HepG2 (cell line): ENCODE measurements around the gene PIK3CB. TPM values are rescaled to one million over a fixed set of nuclear protein-coding genes. Genes with fewer than 3 reads are reported as not detected.

Experiments used
- ATAC-seq: fragments of 200-7000 bp; cut with Tn5 transposase; 3 replicates; pipeline ENCODE4 v1.9.1; 2020; ENCODE audit warnings: mild to moderate bottlenecking, moderate library complexity
- BruUV-seq: library from RNA; stranded (reverse); fragments of 400-500 nt; replicated peaks from 2 replicates; lab custom pipeline; 2021; lab: Mats Ljungman, UMichigan
- CTCF ChIA-PET: fragments of 300-600 bp; formaldehyde crosslinking; extraction: SDS; loops from one replicate; lab custom pipeline; 2021; ENCODE audit warnings: low total read pairs, inconsistent platforms, low intra/inter-chr PET ratio; lab: Yijun Ruan, JAX
- POLR2A ChIA-PET: fragments of 350-600 bp; sonication (Branson Sonifier 250); formaldehyde crosslinking; loops from one replicate; lab custom pipeline; 2020; ENCODE audit warnings: antibody characterized with exemption, inconsistent platforms; lab: Yijun Ruan, JAX
- DNase-seq: peaks from one replicate; pipeline ENCODE4 v3.0.0-alpha.2; 2015; ENCODE audit warnings: low spot score
- FAIRE-seq: peaks from 3 replicates; lab custom pipeline; 2011; peaks lifted over from hg19 to GRCh38; lab: Jason Lieb, UNC
- H2AFZ ChIP-seq: one replicate; pipeline ENCODE4 v1.6.1; 2011; ENCODE audit warnings: low read length, inconsistent platforms
- H3K27ac ChIP-seq: fragments of 300-600 bp; 3 replicates; pipeline ENCODE4 v1.8.0; 2011; ENCODE audit warnings: mixed run types, mild to moderate bottlenecking, mixed read lengths, low read length, inconsistent platforms; ENCODE audit not compliant: insufficient read depth; ENCODE audit errors: extremely low read length
- H3K27me3 ChIP-seq, 2 experiments: fragments of 200-600 bp in 1 of 2; 2 replicates in 1 of 2; 3 replicates in 1 of 2; pipeline versions ENCODE4 v1.6.0 to v1.8.0; 2011; ENCODE audit warnings: low read length in 2 of 2, mild to moderate bottlenecking in 2 of 2, moderate library complexity in 2 of 2, inconsistent platforms in 1 of 2; ENCODE audit not compliant: insufficient read depth in 2 of 2, control insufficient read depth in 1 of 2
- H3K36me3 ChIP-seq, 2 experiments: fragments of 200-600 bp in 1 of 2; replicated peaks in 1 of 2; 2 replicates in 1 of 2; 3 replicates in 1 of 2; pipeline versions ENCODE4 v1.5.1 to v1.8.0; 2011; ENCODE audit warnings: low read length in 2 of 2, inconsistent platforms in 1 of 2; ENCODE audit not compliant: insufficient read depth in 2 of 2, control insufficient read depth in 1 of 2
- H3K4me1 ChIP-seq: 2 replicates; pipeline ENCODE4 v1.5.1; 2012; ENCODE audit warnings: low read length, inconsistent platforms; ENCODE audit not compliant: insufficient read depth
- H3K4me2 ChIP-seq: 2 replicates; pipeline ENCODE4 v1.6.0; 2011; ENCODE audit warnings: low read depth, low read length, inconsistent platforms
- H3K4me3 ChIP-seq, 3 experiments: fragments of 200-600 bp in 1 of 3; sonication (generic), shearing (Covaris generic) in 1 of 3; replicated peaks in 1 of 3; 2 replicates each; pipeline ENCODE4 v1.5.1; 2011 to 2016; ENCODE audit warnings: low read length in 3 of 3, inconsistent platforms in 2 of 3, low read depth in 2 of 3, mild to moderate bottlenecking in 2 of 3, control low read depth in 1 of 3, mixed read lengths in 1 of 3; ENCODE audit not compliant: insufficient read depth in 1 of 3
- H3K79me2 ChIP-seq: one replicate; pipeline ENCODE4 v1.6.1; 2011; ENCODE audit warnings: low read length, inconsistent platforms; ENCODE audit not compliant: insufficient read depth
- H3K9ac ChIP-seq: 2 replicates; pipeline ENCODE4 v1.6.0; 2011; ENCODE audit warnings: mild to moderate bottlenecking, low read depth, low read length, inconsistent platforms; ENCODE audit not compliant: insufficient read depth
- H3K9me3 ChIP-seq: 2 replicates; pipeline ENCODE4 v1.5.1; 2012; ENCODE audit warnings: mild to moderate bottlenecking, low read length
- H4K20me1 ChIP-seq: 2 replicates; pipeline ENCODE4 v1.6.0; 2011; ENCODE audit warnings: inconsistent platforms, mild to moderate bottlenecking, low read length, moderate library complexity; ENCODE audit not compliant: insufficient read depth
- FOSL2 ChIP-seq: sonication (generic); formaldehyde crosslinking; IDR thresholded peaks from 2 replicates; pipeline ENCODE4 v1.4.0; 2020; ENCODE audit warnings: missing genetic modification reagents
- ISL2 ChIP-seq: sonication (generic); formaldehyde crosslinking; IDR thresholded peaks from 2 replicates; pipeline ENCODE4 v1.5.0; 2020; ENCODE audit warnings: missing genetic modification reagents
- ZNF263 ChIP-seq: sonication (generic); formaldehyde crosslinking; IDR thresholded peaks from 2 replicates; pipeline ENCODE4 v1.4.0; 2020; ENCODE audit warnings: missing genetic modification reagents
- ZNF589 ChIP-seq: sonication (generic); formaldehyde crosslinking; conservative IDR thresholded peaks from 2 replicates; pipeline ENCODE4 v1.8.0; 2022; ENCODE audit warnings: mild to moderate bottlenecking, moderate library complexity, missing genetic modification reagents
- WGBS: methylation state at CpG from one replicate; pipeline ENCODE4 v1.1.6; 2017; ENCODE audit warnings: low lambda C conversion rate; 5-methylcytosine and 5-hydroxymethylcytosine counted together
- in situ Hi-C: cut with HindIII; loops from 2 replicates; pipeline ENCODE4 v1.10.0; 2017; ENCODE audit warnings: low pct_unique_long_range_greater_than_20kb; ENCODE audit not compliant: extremely low pct_ligation_motif_present
- intact Hi-C: fragments of 100-400 bp; cut with micrococcal nuclease; formaldehyde crosslinking; loops from one replicate; pipeline ENCODE4 v1.10.0; 2022; ENCODE audit not compliant: unreplicated experiment
- polyA plus RNA-seq, 8 experiments: library from polyadenylated mRNA; depleted of rRNA in 3 of 8; stranded (reverse) in 7 of 8; unstranded in 1 of 8; fragments of >200 nt; fragmentation: Illumina TruSeq in 4 of 8; extraction: Trizol in 4 of 8; gene quantifications; 2 replicates each; pipeline versions ENCODE4 v1.2.1 to v1.2.3, GENCODE V29; 2011 to 2016; ENCODE audit warnings: low read depth in 4 of 8, missing spikeins in 1 of 8, mixed read lengths in 1 of 8; ENCODE audit not compliant: insufficient read depth in 1 of 8
- total RNA-seq, 5 experiments: library from RNA; depleted of rRNA; stranded (reverse); fragments of >200 nt; fragmentation: Illumina TruSeq; extraction: Trizol; gene quantifications; 2 replicates each; pipeline ENCODE4 v1.2.3, GENCODE V29; 2016; ENCODE audit warnings: low read depth in 1 of 5
- TF ChIP-seq, protein P1 (sequence below): sonication (generic); formaldehyde crosslinking; IDR thresholded peaks from 2 replicates; pipeline ENCODE4 v1.8.0; 2022; ENCODE audit warnings: missing genetic modification reagents, mild to moderate bottlenecking, inconsistent platforms, borderline replicate concordance
- TF ChIP-seq, protein P2 (sequence below): sonication (generic); formaldehyde crosslinking; IDR thresholded peaks from 2 replicates; pipeline ENCODE4 v1.5.0; 2020; ENCODE audit warnings: mild to moderate bottlenecking, missing genetic modification reagents
- TF ChIP-seq, protein P3 (sequence below): sonication (generic); formaldehyde crosslinking; IDR thresholded peaks from 2 replicates; pipeline ENCODE4 v1.8.0; 2022; ENCODE audit warnings: mild to moderate bottlenecking, missing genetic modification reagents, borderline replicate concordance

PIK3CB gene
- total and polyA plus RNA-seq, 2 of the 13 experiments (the other 11 are each of a cell fraction or from before 2014, with no cell fraction given): 6.6 to 18.7 TPM

DNA sequence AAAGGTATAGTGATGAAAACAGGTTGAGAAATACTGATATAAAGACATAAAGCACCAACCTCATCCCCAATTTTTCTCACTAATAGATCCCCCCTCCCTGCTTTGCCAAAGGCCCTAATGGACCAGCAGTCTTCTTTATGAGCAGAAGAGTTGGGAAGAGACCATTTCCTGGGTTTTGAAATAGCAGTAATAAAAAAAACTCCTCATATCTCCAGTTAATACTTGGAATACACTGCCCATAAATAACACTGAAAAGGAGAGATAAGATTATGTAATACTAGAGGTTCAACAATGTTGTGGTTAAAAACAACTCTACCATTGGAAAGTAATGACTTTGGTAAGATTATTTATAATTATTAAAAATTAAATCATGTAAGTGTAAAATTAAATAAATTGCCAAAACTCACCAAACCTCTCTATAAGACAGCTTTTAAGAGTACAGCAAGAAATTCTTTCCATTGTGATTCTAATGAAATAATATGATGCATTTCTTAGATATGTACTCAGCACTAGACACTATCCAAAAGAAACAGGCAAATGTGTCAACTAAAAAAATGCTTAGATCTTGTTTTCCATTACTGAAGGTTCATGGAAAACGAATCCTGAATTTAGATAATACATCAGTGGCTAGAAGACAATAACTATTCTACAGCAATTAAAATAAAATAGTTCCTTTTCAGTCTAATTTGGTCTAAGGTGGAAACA is 137.9 kb downstream of the PIK3CB start (continued):
- TF ChIP-seq, protein P1, sequence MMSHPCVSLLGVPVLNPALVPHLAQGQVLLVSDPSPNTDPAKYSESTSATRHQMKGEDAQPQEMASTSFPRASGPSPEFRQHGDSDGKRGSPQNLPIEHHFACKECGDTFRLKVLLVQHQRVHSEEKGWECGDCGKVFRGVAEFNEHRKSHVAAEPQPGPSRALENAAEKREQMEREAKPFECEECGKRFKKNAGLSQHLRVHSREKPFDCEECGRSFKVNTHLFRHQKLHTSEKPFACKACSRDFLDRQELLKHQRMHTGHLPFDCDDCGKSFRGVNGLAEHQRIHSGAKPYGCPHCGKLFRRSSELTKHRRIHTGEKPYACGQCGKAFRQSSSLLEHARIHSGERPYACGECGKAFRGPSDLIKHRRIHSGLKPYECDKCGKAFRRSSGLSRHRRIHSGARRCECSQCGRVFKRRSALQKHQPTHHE (CRISPR knock-in tag): no peak
- TF ChIP-seq, protein P2, sequence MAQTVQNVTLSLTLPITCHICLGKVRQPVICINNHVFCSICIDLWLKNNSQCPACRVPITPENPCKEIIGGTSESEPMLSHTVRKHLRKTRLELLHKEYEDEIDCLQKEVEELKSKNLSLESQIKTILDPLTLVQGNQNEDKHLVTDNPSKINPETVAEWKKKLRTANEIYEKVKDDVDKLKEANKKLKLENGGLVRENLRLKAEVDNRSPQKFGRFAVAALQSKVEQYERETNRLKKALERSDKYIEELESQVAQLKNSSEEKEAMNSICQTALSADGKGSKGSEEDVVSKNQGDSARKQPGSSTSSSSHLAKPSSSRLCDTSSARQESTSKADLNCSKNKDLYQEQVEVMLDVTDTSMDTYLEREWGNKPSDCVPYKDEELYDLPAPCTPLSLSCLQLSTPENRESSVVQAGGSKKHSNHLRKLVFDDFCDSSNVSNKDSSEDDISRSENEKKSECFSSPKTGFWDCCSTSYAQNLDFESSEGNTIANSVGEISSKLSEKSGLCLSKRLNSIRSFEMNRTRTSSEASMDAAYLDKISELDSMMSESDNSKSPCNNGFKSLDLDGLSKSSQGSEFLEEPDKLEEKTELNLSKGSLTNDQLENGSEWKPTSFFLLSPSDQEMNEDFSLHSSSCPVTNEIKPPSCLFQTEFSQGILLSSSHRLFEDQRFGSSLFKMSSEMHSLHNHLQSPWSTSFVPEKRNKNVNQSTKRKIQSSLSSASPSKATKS: no peak
- TF ChIP-seq ZNF589 (CRISPR knock-in tag): no peak
- TF ChIP-seq, protein P3, sequence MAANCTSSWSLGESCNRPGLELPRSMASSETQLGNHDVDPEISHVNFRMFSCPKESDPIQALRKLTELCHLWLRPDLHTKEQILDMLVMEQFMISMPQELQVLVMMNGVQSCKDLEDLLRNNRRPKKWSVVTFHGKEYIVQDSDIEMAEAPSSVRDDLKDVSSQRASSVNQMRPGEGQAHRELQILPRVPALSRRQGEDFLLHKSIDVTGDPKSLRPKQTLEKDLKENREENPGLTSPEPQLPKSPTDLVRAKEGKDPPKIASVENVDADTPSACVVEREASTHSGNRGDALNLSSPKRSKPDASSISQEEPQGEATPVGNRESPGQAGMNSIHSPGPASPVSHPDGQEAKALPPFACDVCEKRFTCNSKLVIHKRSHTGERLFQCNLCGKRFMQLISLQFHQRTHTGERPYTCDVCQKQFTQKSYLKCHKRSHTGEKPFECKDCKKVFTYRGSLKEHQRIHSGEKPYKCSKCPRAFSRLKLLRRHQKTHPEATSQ (CRISPR knock-in tag): no peak

DNA sequence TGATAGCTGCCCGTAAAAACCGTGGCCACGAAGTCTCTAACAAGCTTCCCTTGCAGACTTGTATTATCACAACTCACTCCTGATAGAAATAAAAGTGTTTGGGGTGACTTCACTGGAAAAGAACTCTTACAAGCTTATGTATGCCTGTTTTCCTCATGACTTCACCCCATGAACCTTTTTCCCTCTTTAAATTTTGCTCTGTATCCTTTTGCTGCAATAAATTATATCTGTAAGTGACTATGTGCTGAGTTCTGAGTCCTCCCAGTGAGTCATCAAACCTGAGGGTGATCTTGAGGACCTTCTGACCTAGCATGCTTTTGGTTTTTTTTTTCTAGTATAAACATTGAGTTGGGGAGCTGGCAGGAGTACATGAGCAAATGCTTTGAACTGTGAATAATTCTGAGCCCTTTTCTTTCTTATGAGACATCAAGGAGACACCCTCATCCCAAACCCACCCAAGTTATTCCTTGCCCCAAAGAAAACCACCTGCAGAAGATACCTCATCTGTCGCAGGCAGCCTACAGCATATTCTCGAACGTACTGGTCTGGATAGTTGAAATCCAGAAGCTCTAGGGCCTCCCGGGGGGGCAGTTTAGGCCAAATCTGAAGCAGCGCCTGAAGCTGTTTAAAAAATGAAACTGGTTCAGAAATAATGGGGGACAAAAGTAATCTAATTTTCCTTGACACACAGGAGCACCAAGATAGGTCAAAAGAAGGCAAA is 140.3 kb downstream of the PIK3CB start:
- Histone ChIP-seq H3K4me1 (peaks cover 3% of the 10 kb centered on the region), H3K9ac (no peak overlapping the region), H3K4me2 (no peak overlapping the region), H2AFZ (no peak overlapping the region)
- in situ Hi-C loops: loop anchor here (5.0 to 25.0 kb wide), 2 partner anchors 223 to 668 kb away; no protein-coding TSS in a partner anchor
- ChIA-PET CTCF (no interaction called here), POLR2A (interaction anchor here (1.4 kb wide), 2 partner anchors 101 to 221 kb away, joined by 3 to 5 read pairs; partner anchors contain the start of gene CEP70)
- no peak for FAIRE-seq
- no TSS peak for BruUV-seq
- TF ChIP-seq ZNF263 (CRISPR knock-in tag): peak; percentile 45; the same call in 1 of the 2 replicates
- TF ChIP-seq FOSL2 (CRISPR knock-in tag): 0 out of 2 replicates have a peak, but pooled peaks have one; percentile 19
- TF ChIP-seq ISL2 (CRISPR knock-in tag): no peak
- TF ChIP-seq, all 625 proteins: peak for 2
- DNase-seq (no peak), ATAC-seq (no peak)
- no peaks in the 10 kb centered on the region for H4K20me1 ChIP-seq
- H3K27me3 ChIP-seq: no peaks in the 10 kb centered on the region
- 93% methylated on average over 8 of the region's 8 CpGs for WGBS
- intact Hi-C loops: no loop called here
- no peak overlapping the region for H3K4me3 ChIP-seq
- no peaks in the 10 kb centered on the region for H3K79me2 ChIP-seq
- no peak overlapping the region for H3K27ac ChIP-seq
- H3K9me3 ChIP-seq: no peaks in the 10 kb centered on the region
- H3K36me3 ChIP-seq: peaks cover 6 to 16% of the 10 kb centered on the region in 2 experiments
